K562 (cell line): ENCODE measurements around the gene ALOX12. TPM values are rescaled to one million over a fixed set of nuclear protein-coding genes. Genes with fewer than 3 reads are reported as not detected.
A peak's percentile ranks its signal among the peaks of the same experiment; 100 is the strongest.

Source experiments
- BRCA1 ChIP-seq, 2 experiments: fragments of 450-650 bp in 1 of 2; sonication (generic) in 1 of 2; formaldehyde crosslinking in 1 of 2; IDR thresholded peaks; 2 replicates each; pipeline versions ENCODE4 v1.5.0 to v1.6.1; 2017 to 2020; ENCODE audit warnings: mild to moderate bottlenecking in 1 of 2, missing genetic modification reagents in 1 of 2
- C11orf30 ChIP-seq: fragments of 450-650 bp; IDR thresholded peaks from 2 replicates; pipeline ENCODE4 v1.6.1; 2016; ENCODE audit warnings: low read depth, mild to moderate bottlenecking
- CBFA2T3 ChIP-seq: fragments of 450-650 bp; IDR thresholded peaks from 2 replicates; pipeline ENCODE4 v1.6.1; 2017
- CC2D1A ChIP-seq: fragments of 450-650 bp; IDR thresholded peaks from 2 replicates; pipeline ENCODE4 v1.6.1; 2017; ENCODE audit warnings: mild to moderate bottlenecking
- CTBP1 ChIP-seq: fragments of 450-650 bp; IDR thresholded peaks from 2 replicates; pipeline ENCODE4 v1.6.1; 2016; ENCODE audit warnings: borderline replicate concordance
- DIDO1 ChIP-seq: fragments of 450-650 bp; IDR thresholded peaks from 2 replicates; pipeline ENCODE4 v1.6.1; 2016; ENCODE audit warnings: low read depth, missing biosample characterization, missing genetic modification characterization
- FOXA3 ChIP-seq, 2 experiments: fragments of 450-650 bp in 1 of 2; sonication (generic) in 1 of 2; formaldehyde crosslinking; IDR thresholded peaks in 1 of 2; conservative IDR thresholded peaks in 1 of 2; 2 replicates each; pipeline versions ENCODE4 v1.4.0 to v1.8.0; 2020 to 2022; ENCODE audit warnings: mild to moderate bottlenecking in 2 of 2, missing genetic modification reagents in 1 of 2
- FOXK2 ChIP-seq, 2 experiments: fragments of 450-650 bp; IDR thresholded peaks in 1 of 2; conservative IDR thresholded peaks in 1 of 2; 2 replicates each; pipeline ENCODE4 v1.6.1; 2016; ENCODE audit warnings: low read depth in 2 of 2, mild to moderate bottlenecking in 1 of 2
- FOXM1 ChIP-seq, 2 experiments: fragments of 450-650 bp in 1 of 2; sonication (generic) in 1 of 2; formaldehyde crosslinking in 1 of 2; IDR thresholded peaks; 2 replicates each; pipeline versions ENCODE4 v1.6.1 to v1.9.0; 2017 to 2022; ENCODE audit warnings: low read depth in 2 of 2, mild to moderate bottlenecking in 2 of 2, missing genetic modification reagents in 1 of 2, moderate library complexity in 1 of 2
- GATA2 ChIP-seq: sonication (generic); formaldehyde crosslinking; IDR thresholded peaks from 2 replicates; pipeline ENCODE4 v1.4.0; 2020; ENCODE audit warnings: mild to moderate bottlenecking, missing genetic modification reagents
- HDAC1 ChIP-seq, 2 experiments: fragments of 450-650 bp; IDR thresholded peaks; 2 replicates each; pipeline ENCODE4 v1.6.1; 2016 to 2017; ENCODE audit warnings: inconsistent platforms in 1 of 2, mild to moderate bottlenecking in 1 of 2, moderate library complexity in 1 of 2
- HLTF ChIP-seq: fragments of 450-650 bp; IDR thresholded peaks from 2 replicates; pipeline ENCODE4 v1.6.1; 2016
- HMGN3 ChIP-seq: IDR thresholded peaks from 2 replicates; pipeline ENCODE4 v1.6.1; 2011; ENCODE audit warnings: borderline replicate concordance, low read depth, mild to moderate bottlenecking, mixed read lengths, low read length; ENCODE audit not compliant: insufficient read length; ENCODE audit errors: extremely low read depth
- NFRKB ChIP-seq: fragments of 450-650 bp; IDR thresholded peaks from 2 replicates; pipeline ENCODE4 v1.6.1; 2016; ENCODE audit warnings: low read depth
- PBX2 ChIP-seq, 2 experiments: IDR thresholded peaks in 1 of 2; conservative IDR thresholded peaks in 1 of 2; 2 replicates each; pipeline ENCODE4 v1.6.1; 2016; ENCODE audit warnings: low read depth in 2 of 2, mild to moderate bottlenecking in 1 of 2, missing compliant biosample characterization in 1 of 2, missing genetic modification characterization in 1 of 2, moderate library complexity in 1 of 2
- RFX7 ChIP-seq: fragments of 250-450 bp; sonication (Bioruptor Pico); IDR thresholded peaks from 2 replicates; pipeline ENCODE4 v1.5.1; 2021; ENCODE audit warnings: mild to moderate bottlenecking
- SIRT6 ChIP-seq: IDR thresholded peaks from one replicate; pipeline ENCODE4 v1.6.1; 2012; ENCODE audit warnings: low read depth, mild to moderate bottlenecking, control low read depth, inconsistent platforms, low read length, moderate library complexity
- SMARCC2 ChIP-seq: fragments of 450-650 bp; IDR thresholded peaks from 2 replicates; pipeline ENCODE4 v1.6.1; 2017; ENCODE audit warnings: antibody characterized with exemption, moderate library complexity, mild to moderate bottlenecking, low read depth
- STAG1 ChIP-seq: sonication (generic); formaldehyde crosslinking; IDR thresholded peaks from 2 replicates; pipeline ENCODE4 v1.5.0; 2020; ENCODE audit warnings: missing genetic modification reagents, borderline replicate concordance
- TFAM ChIP-seq: fragments of 250-450 bp; sonication (Bioruptor Pico); conservative IDR thresholded peaks from 2 replicates; pipeline ENCODE4 v1.5.0; 2021; ENCODE audit warnings: mild to moderate bottlenecking, moderate library complexity
- THRAP3 ChIP-seq: fragments of 450-650 bp; IDR thresholded peaks from 2 replicates; pipeline ENCODE4 v1.6.1; 2016; ENCODE audit warnings: mild to moderate bottlenecking, inconsistent platforms, borderline replicate concordance
- USF2 ChIP-seq: sonication (generic); formaldehyde crosslinking; IDR thresholded peaks from 2 replicates; pipeline ENCODE4 v1.5.0; 2020; ENCODE audit warnings: missing genetic modification reagents
- XRCC4 ChIP-seq: IDR thresholded peaks from one replicate; pipeline ENCODE4 v1.6.1; 2011; ENCODE audit not compliant: insufficient read depth, insufficient read length; ENCODE audit errors: extremely low read depth
- YBX1 ChIP-seq: fragments of 450-650 bp; IDR thresholded peaks from 2 replicates; pipeline ENCODE4 v1.7.1; 2016; ENCODE audit warnings: mild to moderate bottlenecking
- ZNF175 ChIP-seq: fragments of 200-800 bp; sonication (Bioruptor generic); IDR thresholded peaks from 2 replicates; pipeline ENCODE4 v1.6.1; 2016; ENCODE audit warnings: low read depth, mild to moderate bottlenecking, missing genetic modification characterization, missing compliant biosample characterization
- ZNF263 ChIP-seq: sonication (generic); formaldehyde crosslinking; IDR thresholded peaks from 2 replicates; pipeline ENCODE4 v1.8.0; 2022; ENCODE audit warnings: mild to moderate bottlenecking, missing genetic modification reagents, borderline replicate concordance
- ZNF282 ChIP-seq: sonication (generic); formaldehyde crosslinking; IDR thresholded peaks from 2 replicates; pipeline ENCODE4 v1.8.1; 2023; ENCODE audit warnings: missing genetic modification reagents
- ZNF445 ChIP-seq: fragments of 250-450 bp; sonication (Bioruptor Pico); IDR thresholded peaks from 2 replicates; pipeline ENCODE4 v1.4.0; 2020; ENCODE audit warnings: low read depth, mild to moderate bottlenecking, moderate library complexity
- polyA plus RNA-seq, 8 experiments: library from polyadenylated mRNA; depleted of rRNA in 4 of 8; stranded (reverse) in 5 of 8; unstranded in 3 of 8; fragments of >200 nt; fragmentation: Nextera tagmentation in 2 of 8; fragmentation: Illumina TruSeq in 1 of 8; extraction: Ambion mirVana in 2 of 8; extraction: Trizol in 1 of 8; gene quantifications; 2 replicates each; pipeline versions ENCODE4 v1.2.1 to v1.2.3, GENCODE V29; 2011 to 2014; ENCODE audit warnings: inconsistent platforms in 1 of 8, missing spikeins in 1 of 8
- total RNA-seq, 7 experiments: library from RNA; depleted of rRNA in 6 of 7; stranded (reverse); fragments of >200 nt in 6 of 7; fragmentation: Illumina TruSeq in 2 of 7; extraction: Trizol in 2 of 7; gene quantifications; 2 replicates each; pipeline versions ENCODE4 v1.2.1 to v1.2.3, GENCODE V29; 2011 to 2021; ENCODE audit warnings: low replicate concordance in 1 of 7

Gene ALOX12
- total and polyA plus RNA-seq, 9 of the 15 experiments (the other 6 are each of a cell fraction or from before 2014, with no cell fraction given): 0.09 to 1.1 (median 0.47) TPM; not detected in 1

DNA sequence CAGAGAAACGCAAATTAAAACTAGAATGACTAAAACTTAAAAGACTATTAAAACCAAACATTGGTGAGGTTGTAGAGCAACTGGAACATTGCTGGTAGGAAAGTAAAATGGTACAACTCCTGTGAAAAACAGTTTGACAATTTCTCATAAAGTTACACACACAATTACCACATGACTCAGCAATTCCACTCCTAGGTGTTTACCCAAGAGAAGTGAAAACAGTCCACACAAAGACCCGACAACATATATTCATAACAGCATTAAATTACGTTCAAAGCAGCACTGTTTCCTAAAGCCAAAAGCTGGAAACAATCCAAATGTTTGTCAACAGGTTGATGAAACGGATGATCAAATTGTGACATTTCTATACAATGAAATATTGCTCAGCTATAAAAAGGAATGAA, 26.5 kb upstream of the ALOX12 start (continued):
- TF ChIP-seq FOXM1 (IDR thresholded peaks at IDR 0.05; ENCODE audit: low read depth) (no peak), FOXM1 (CRISPR knock-in tag; IDR thresholded peaks at IDR 0.05; ENCODE audit: low read depth) (no peak), CTBP1 (no peak), ZNF175 (no peak), C11orf30 (peak; percentile 98), USF2 (no peak), HMGN3 (no peak), ZNF445 (CRISPR knock-in tag) (no peak), YBX1 (no peak), CBFA2T3 (no peak), PBX2 (CRISPR knock-in tag; IDR thresholded peaks at IDR 0.05; ENCODE audit: low read depth) (no peak), PBX2 (tag; conservative IDR thresholded peaks at IDR 0.05; ENCODE audit: low read depth) (peak; percentile 58), RFX7 (CRISPR knock-in tag) (no peak), BRCA1 (IDR thresholded peaks at IDR 0.05) (no peak), BRCA1 (CRISPR knock-in tag; IDR thresholded peaks at IDR 0.05) (no peak), FOXA3 (CRISPR knock-in tag; conservative IDR thresholded peaks at IDR 0.05 in 1 of 2, IDR thresholded peaks at IDR 0.05 in 1 of 2) (peak; percentile 64 to 80; a peak in 3 of 4 replicates), HDAC1 (IDR thresholded peaks at IDR 0.05) (no peak), GATA2 (CRISPR knock-in tag) (no peak), DIDO1 (tag) (no peak), XRCC4 (no peak), ZNF263 (CRISPR knock-in tag) (no peak), HLTF (no peak), TFAM (CRISPR knock-in tag) (no peak), SIRT6 (no peak), NFRKB (0 out of 2 replicates have a peak, but pooled peaks have one; percentile 4), STAG1 (CRISPR knock-in tag) (no peak), SMARCC2 (peak; percentile 55; the same call in 1 of the 2 replicates), FOXK2 (conservative IDR thresholded peaks at IDR 0.05 in 1 of 2, IDR thresholded peaks at IDR 0.05 in 1 of 2; ENCODE audit: low read depth in 2 of 2) (peak; percentile 59 to 62), THRAP3 (no peak), ZNF282 (CRISPR knock-in tag) (no peak), CC2D1A (no peak)
